Occipital lobe (tissue), 2 donors: Measurements from ENCODE around the gene CLEC4D. TPM values are rescaled to one million over a fixed set of nuclear protein-coding genes. Genes with fewer than 3 reads are reported as not detected.
A peak's percentile ranks its signal among the peaks of the same experiment; 100 is the strongest.
"Not testable (repeated sequence)": the region's sequence is repeated elsewhere in the genome, so short reads cannot be mapped to it uniquely, and the experiment has no call there.

ENCODE experiments used
- DNase-seq: peaks from one replicate; lab custom pipeline; 2025; lab: John Stamatoyannopoulos, UW
- total RNA-seq: library from RNA; depleted of rRNA; stranded (reverse); fragments of >200 nt; gene quantifications from one replicate; pipeline ENCODE4 v1.2.3, GENCODE V29; 2014

CLEC4D gene
- not detected for total RNA-seq

GRCh38 chr12:8513256-8513655, at the start of gene CLEC4D:
TSS of gene CLEC4D (plus strand) at chr12:8513503. CDS start at chr12:8513733, 230 bp downstream.
- DNase-seq: no peak

- no peak for DNase-seq
These were observed 47.9 kb upstream of the CLEC4D start for GRCh38 chr12:8465301-8465996.

- DNase-seq: no peak
These were observed 47.1 kb upstream of the CLEC4D start for GRCh38 chr12:8466241-8466640.

GRCh38 chr12:8471090-8471489, 42.2 kb upstream of the CLEC4D start:
- no peak for DNase-seq

GRCh38 chr12:8475508-8476203, 37.6 kb upstream of the CLEC4D start:
- no peak for DNase-seq

- DNase-seq: no peak
These were observed 30.7 kb upstream of the CLEC4D start for GRCh38 chr12:8482571-8483061.

- no peak for DNase-seq
These were observed 30.2 kb upstream of the CLEC4D start for GRCh38 chr12:8483079-8483478.

- DNase-seq: no peak
These were observed 21.4 kb upstream of the CLEC4D start for GRCh38 chr12:8491646-8492530.

GRCh38 chr12:8493084-8493483, 20.2 kb upstream of the CLEC4D start:
- peak; percentile 1 for DNase-seq

GRCh38 chr12:8495671-8496070, 17.6 kb upstream of the CLEC4D start:
- not testable (repeated sequence) for DNase-seq

GRCh38 chr12:8496074-8496473, 17.2 kb upstream of the CLEC4D start:
- DNase-seq: not testable (repeated sequence)

GRCh38 chr12:8499616-8500015, 13.7 kb upstream of the CLEC4D start:
- DNase-seq: no peak

GRCh38 chr12:8501720-8502119, 11.6 kb upstream of the CLEC4D start:
- DNase-seq: no peak

- DNase-seq: no peak
These were observed 9.0 kb upstream of the CLEC4D start for GRCh38 chr12:8504351-8504750.

GRCh38 chr12:8507596-8507995, 5.7 kb upstream of the CLEC4D start:
- DNase-seq: no peak

GRCh38 chr12:8508223-8508622, 5.1 kb upstream of the CLEC4D start:
- DNase-seq: no peak

- DNase-seq: no peak
These were observed 4.1 kb upstream of the CLEC4D start for GRCh38 chr12:8508910-8509841.

GRCh38 chr12:8517971-8518370, 4.7 kb downstream of the CLEC4D start:
- DNase-seq: no peak

GRCh38 chr12:8519171-8519570, 5.9 kb downstream of the CLEC4D start:
- DNase-seq: no peak

- no peak for DNase-seq
These were observed 14.2 kb downstream of the CLEC4D start for GRCh38 chr12:8527250-8528130.
